SU-DHL-6 (cell line): ENCODE results near the gene PPM1H.

Experiments
- H2AFZ ChIP-seq: fragments of 200-600 bp; sonication (generic); 2 replicates; pipeline ENCODE4 v1.6.1; 2014; ENCODE audit warnings: low read depth, mild to moderate bottlenecking, moderate library complexity, mixed read lengths, antibody characterized with exemption, low read length; ENCODE audit not compliant: severe bottlenecking
- H3F3A ChIP-seq: fragments of 200-600 bp; shearing (Covaris generic); 2 replicates; pipeline ENCODE4 v1.6.0; 2016; ENCODE audit warnings: antibody characterized with exemption, mild to moderate bottlenecking; ENCODE audit not compliant: insufficient read depth
- H3K27ac ChIP-seq: fragments of 200-600 bp; sonication (generic); 2 replicates; pipeline ENCODE4 v1.5.1; 2016; ENCODE audit warnings: low read depth, mild to moderate bottlenecking, low read length, moderate library complexity, mixed read lengths
- H3K27me3 ChIP-seq: fragments of 200-600 bp; sonication (generic), shearing (Covaris generic); 2 replicates; pipeline ENCODE4 v1.6.0; 2014; ENCODE audit warnings: mild to moderate bottlenecking, low read length
- H3K36me3 ChIP-seq: fragments of 200-600 bp; sonication (generic); 2 replicates; pipeline ENCODE4 v1.6.1; 2014; ENCODE audit warnings: mild to moderate bottlenecking, low read length, mixed read lengths
- H3K4me2 ChIP-seq: fragments of 300-600, 200-600 bp; shearing (Covaris generic), sonication (generic); 2 replicates; pipeline ENCODE4 v1.6.0; 2014; ENCODE audit warnings: low read length, low read depth, mild to moderate bottlenecking; ENCODE audit not compliant: poor library complexity, severe bottlenecking
- H3K4me3 ChIP-seq: fragments of 200-600 bp; sonication (generic); 2 replicates; pipeline ENCODE4 v1.5.1; 2014; ENCODE audit warnings: antibody characterized with exemption, low read length, mild to moderate bottlenecking, mixed read lengths; ENCODE audit not compliant: insufficient read depth, poor library complexity, severe bottlenecking
- H3K79me2 ChIP-seq: fragments of 200-600 bp; sonication (generic); 2 replicates; pipeline ENCODE4 v1.6.1; 2014; ENCODE audit warnings: mild to moderate bottlenecking, low read length, moderate library complexity; ENCODE audit not compliant: insufficient read depth
- H3K9ac ChIP-seq: fragments of 200-600 bp; sonication (generic); 2 replicates; pipeline ENCODE4 v1.7.0; 2014; ENCODE audit warnings: mild to moderate bottlenecking, low read length
- H3K9me2 ChIP-seq: fragments of 200-600 bp; sonication (generic); replicated peaks from 2 replicates; pipeline ENCODE4 v1.6.1; 2014; ENCODE audit warnings: low read length; ENCODE audit not compliant: insufficient read depth
- H3K9me3 ChIP-seq: fragments of 200-600 bp; sonication (generic); 2 replicates; pipeline ENCODE4 v1.6.1; 2014; ENCODE audit warnings: low read length, mixed read lengths; ENCODE audit not compliant: insufficient read depth
- H4K20me1 ChIP-seq: fragments of 200-600 bp; sonication (generic); 2 replicates; pipeline ENCODE4 v1.6.1; 2014; ENCODE audit warnings: low read depth, mild to moderate bottlenecking, antibody characterized with exemption, low read length, moderate library complexity, mixed read lengths
- EZH2phosphoT487 ChIP-seq: fragments of 200-600 bp; sonication (generic), shearing (Covaris generic); conservative IDR thresholded peaks from 2 replicates; pipeline ENCODE4 v1.6.1; 2018; ENCODE audit warnings: mild to moderate bottlenecking, antibody characterized with exemption, low read length, moderate library complexity, mixed read lengths
- TF ChIP-seq, protein P1 (sequence below): fragments of 200-600 bp; sonication (generic); IDR thresholded peaks from one replicate; pipeline ENCODE4 v1.5.1; 2017; ENCODE audit warnings: antibody characterized with exemption, mild to moderate bottlenecking, low read length, moderate library complexity; ENCODE audit not compliant: insufficient read depth, poor library complexity, severe bottlenecking

The PPM1H gene

DNA sequence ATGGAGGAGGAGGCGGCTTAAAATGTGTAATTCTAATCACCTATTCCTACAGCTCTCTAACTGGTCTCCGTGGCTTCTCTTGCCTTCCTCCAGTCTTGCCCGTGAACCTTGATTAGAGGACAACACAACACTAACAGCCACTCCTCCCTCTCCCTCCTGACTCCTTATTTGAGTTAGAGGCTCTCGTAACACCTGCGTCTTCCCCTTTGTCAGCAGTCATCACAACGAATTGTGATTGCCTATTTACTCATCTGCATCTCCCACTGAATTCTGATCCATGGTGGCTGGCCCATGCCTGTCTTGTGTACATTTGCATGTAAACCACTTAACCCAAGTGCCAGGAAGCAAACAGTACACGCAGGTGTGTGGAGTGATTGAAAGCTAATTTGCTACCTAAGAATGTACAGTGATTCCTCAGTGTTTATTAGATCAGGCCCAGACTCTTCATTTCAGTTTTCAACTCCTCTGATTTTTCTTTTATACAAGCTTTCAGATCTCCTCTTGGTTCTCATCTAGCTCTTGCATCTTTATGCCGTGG lies 313.8 kb downstream of the PPM1H start:
- no peaks in the 10 kb centered on the region for H3K9me2 ChIP-seq
- no peak overlapping the region for H3K27ac ChIP-seq
- H4K20me1 ChIP-seq = no peaks in the 10 kb centered on the region
- no peaks in the 10 kb centered on the region for H3K79me2 ChIP-seq
- no peaks in the 10 kb centered on the region for H3K9me3 ChIP-seq
- no peaks in the 10 kb centered on the region for H3K27me3 ChIP-seq
- no peak overlapping the region for H2AFZ ChIP-seq
- no peak overlapping the region for H3K4me3 ChIP-seq
- H3F3A ChIP-seq = no peaks in the 10 kb centered on the region
- H3K4me2 ChIP-seq = no peak overlapping the region
- no peak for TF ChIP-seq EZH2phosphoT487
- TF ChIP-seq, protein P1, sequence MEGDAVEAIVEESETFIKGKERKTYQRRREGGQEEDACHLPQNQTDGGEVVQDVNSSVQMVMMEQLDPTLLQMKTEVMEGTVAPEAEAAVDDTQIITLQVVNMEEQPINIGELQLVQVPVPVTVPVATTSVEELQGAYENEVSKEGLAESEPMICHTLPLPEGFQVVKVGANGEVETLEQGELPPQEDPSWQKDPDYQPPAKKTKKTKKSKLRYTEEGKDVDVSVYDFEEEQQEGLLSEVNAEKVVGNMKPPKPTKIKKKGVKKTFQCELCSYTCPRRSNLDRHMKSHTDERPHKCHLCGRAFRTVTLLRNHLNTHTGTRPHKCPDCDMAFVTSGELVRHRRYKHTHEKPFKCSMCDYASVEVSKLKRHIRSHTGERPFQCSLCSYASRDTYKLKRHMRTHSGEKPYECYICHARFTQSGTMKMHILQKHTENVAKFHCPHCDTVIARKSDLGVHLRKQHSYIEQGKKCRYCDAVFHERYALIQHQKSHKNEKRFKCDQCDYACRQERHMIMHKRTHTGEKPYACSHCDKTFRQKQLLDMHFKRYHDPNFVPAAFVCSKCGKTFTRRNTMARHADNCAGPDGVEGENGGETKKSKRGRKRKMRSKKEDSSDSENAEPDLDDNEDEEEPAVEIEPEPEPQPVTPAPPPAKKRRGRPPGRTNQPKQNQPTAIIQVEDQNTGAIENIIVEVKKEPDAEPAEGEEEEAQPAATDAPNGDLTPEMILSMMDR = no peak
- no peak overlapping the region for H3K9ac ChIP-seq
- no peaks in the 10 kb centered on the region for H3K36me3 ChIP-seq

GRCh38 chr12:62618930-62619329 lies 316.0 kb downstream of the PPM1H start:
- no peaks in the 10 kb centered on the region for H3K36me3 ChIP-seq
- TF ChIP-seq EZH2phosphoT487 = no peak
- TF ChIP-seq, protein P1 = no peak
- H4K20me1 ChIP-seq = no peaks in the 10 kb centered on the region
- H3K9ac ChIP-seq = no peak overlapping the region
- H3K4me3 ChIP-seq = no peak overlapping the region
- no peak overlapping the region for H3K27ac ChIP-seq
- H3K79me2 ChIP-seq = no peaks in the 10 kb centered on the region
- H3K9me2 ChIP-seq = no peaks in the 10 kb centered on the region
- H2AFZ ChIP-seq = no peak overlapping the region
- H3K4me2 ChIP-seq = no peak overlapping the region
- H3F3A ChIP-seq = no peaks in the 10 kb centered on the region
- H3K27me3 ChIP-seq = no peaks in the 10 kb centered on the region
- no peaks in the 10 kb centered on the region for H3K9me3 ChIP-seq

DNA sequence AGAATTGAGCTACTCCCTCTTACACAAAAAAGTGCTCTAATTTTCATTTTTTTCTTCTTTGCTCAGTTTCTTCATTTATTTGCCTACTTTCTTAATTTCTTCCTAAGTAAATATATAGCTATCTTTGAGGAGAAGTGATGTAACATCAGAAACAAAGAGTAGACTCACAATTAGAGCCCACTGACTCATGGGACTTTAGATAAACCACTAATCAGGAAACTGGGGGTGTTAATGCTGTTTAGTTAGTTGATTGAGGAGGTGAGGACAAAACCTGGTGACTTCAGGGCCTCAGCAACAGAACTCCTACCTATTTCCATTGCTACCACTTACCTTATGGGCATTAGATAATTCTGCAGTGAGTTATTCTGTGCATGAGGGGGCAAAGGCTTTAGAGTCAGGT lies 316.6 kb downstream of the PPM1H start:
- Histone ChIP-seq H3K9me2 (no peaks in the 10 kb centered on the region), H3F3A (no peaks in the 10 kb centered on the region), H3K27me3 (no peaks in the 10 kb centered on the region), H3K9ac (no peak overlapping the region), H3K79me2 (no peaks in the 10 kb centered on the region), H3K4me3 (no peak overlapping the region), H3K27ac (no peak overlapping the region), H3K36me3 (no peaks in the 10 kb centered on the region), H3K9me3 (no peaks in the 10 kb centered on the region), H4K20me1 (no peaks in the 10 kb centered on the region), H2AFZ (no peak overlapping the region), H3K4me2 (no peak overlapping the region)
- TF ChIP-seq EZH2phosphoT487 = no peak
- TF ChIP-seq, protein P1 = no peak
